Astrocyte (in vitro differentiated cells and primary cell): ENCODE results near the gene KCNA2. TPM values are rescaled to one million over a fixed set of nuclear protein-coding genes. Genes with fewer than 3 reads are reported as not detected.

Experiments used
- DNase-seq: peaks from one replicate; pipeline ENCODE4 v3.0.0-alpha.2; 2010; ENCODE audit warnings: low read depth
- FAIRE-seq: peaks from 2 replicates; lab custom pipeline; 2011; peaks lifted over from hg19 to GRCh38; lab: Jason Lieb, UNC
- H2AFZ ChIP-seq: 2 replicates; pipeline ENCODE4 v1.6.0; 2012; ENCODE audit warnings: low read depth, low read length, inconsistent platforms
- H3K27ac ChIP-seq: 2 replicates; pipeline ENCODE4 v1.5.1; 2011; ENCODE audit warnings: low read depth, low read length, inconsistent platforms
- H3K27me3 ChIP-seq: 2 replicates; pipeline ENCODE4 v1.6.0; 2011; ENCODE audit warnings: low read length, inconsistent platforms; ENCODE audit not compliant: insufficient read depth
- H3K36me3 ChIP-seq: 2 replicates; pipeline ENCODE4 v1.5.1; 2011; ENCODE audit warnings: low read length, inconsistent platforms; ENCODE audit not compliant: insufficient read depth
- H3K4me1 ChIP-seq: 2 replicates; pipeline ENCODE4 v1.5.1; 2011; ENCODE audit warnings: low read length, inconsistent platforms; ENCODE audit not compliant: insufficient read depth
- H3K4me2 ChIP-seq: 2 replicates; pipeline ENCODE4 v1.6.0; 2012; ENCODE audit warnings: low read length, inconsistent platforms
- H3K4me3 ChIP-seq: 2 replicates; pipeline ENCODE4 v1.5.1; 2011; ENCODE audit warnings: low read depth, mild to moderate bottlenecking, low read length, inconsistent platforms; ENCODE audit not compliant: insufficient read depth
- H3K79me2 ChIP-seq: 2 replicates; pipeline ENCODE4 v1.6.0; 2012; ENCODE audit warnings: mild to moderate bottlenecking, low read length, inconsistent platforms; ENCODE audit not compliant: insufficient read depth
- H3K9ac ChIP-seq: 2 replicates; pipeline ENCODE4 v1.6.0; 2012; ENCODE audit warnings: mild to moderate bottlenecking, low read length, inconsistent platforms
- H3K9me3 ChIP-seq: 2 replicates; pipeline ENCODE4 v1.5.1; 2012; ENCODE audit warnings: low read depth, mild to moderate bottlenecking, low read length, inconsistent platforms; ENCODE audit not compliant: insufficient read depth
- H4K20me1 ChIP-seq: 2 replicates; pipeline ENCODE4 v1.6.0; 2012; ENCODE audit warnings: low read length, inconsistent platforms; ENCODE audit not compliant: insufficient read depth
- H3K27ac Mint-ChIP-seq: one replicate; pipeline ENCODE4 v1.8.0; 2021; ENCODE audit warnings: mild to moderate bottlenecking, mixed read lengths; ENCODE audit not compliant: unreplicated experiment
- H3K27me3 Mint-ChIP-seq: one replicate; pipeline ENCODE4 v1.8.0; 2021; ENCODE audit warnings: low read depth, mixed read lengths; ENCODE audit not compliant: unreplicated experiment
- H3K36me3 Mint-ChIP-seq: one replicate; pipeline ENCODE4 v1.8.0; 2021; ENCODE audit warnings: low read depth, mixed read lengths; ENCODE audit not compliant: unreplicated experiment
- H3K4me1 Mint-ChIP-seq: one replicate; pipeline ENCODE4 v1.8.0; 2021; ENCODE audit warnings: low read depth, mixed read lengths; ENCODE audit not compliant: unreplicated experiment
- H3K4me3 Mint-ChIP-seq: one replicate; pipeline ENCODE4 v1.8.0; 2021; ENCODE audit warnings: mild to moderate bottlenecking, moderate library complexity, mixed read lengths; ENCODE audit not compliant: unreplicated experiment
- H3K9me3 Mint-ChIP-seq: one replicate; pipeline ENCODE4 v1.8.0; 2021; ENCODE audit warnings: mild to moderate bottlenecking, mixed read lengths; ENCODE audit not compliant: unreplicated experiment
- CTCF ChIP-seq: IDR thresholded peaks from 2 replicates; pipeline ENCODE4 v1.5.1; 2011; ENCODE audit warnings: low read depth, mild to moderate bottlenecking, inconsistent platforms, low read length, moderate library complexity; ENCODE audit not compliant: insufficient read depth
- EZH2 ChIP-seq: IDR thresholded peaks from 2 replicates; pipeline ENCODE4 v1.6.1; 2012; ENCODE audit warnings: mild to moderate bottlenecking, low read length, inconsistent platforms; ENCODE audit not compliant: insufficient read depth
- total RNA-seq: library from RNA; stranded (reverse); gene quantifications from 2 replicates; pipeline ENCODE4 v1.2.1, GENCODE V29; 2021

KCNA2 gene
- total RNA-seq, 1 donor from 2014 or later, result 0.57 TPM

GRCh38 chr1:110647254-110647891 is 41.2 kb upstream of the KCNA2 start:
- DNase-seq (peak; percentile 30), FAIRE-seq (peak; percentile 17)

GRCh38 chr1:110645821-110646735 is 39.9 kb upstream of the KCNA2 start:
- TF ChIP-seq EZH2 (no peak), CTCF (no peak)
- no peaks in the 10 kb centered on the region for H4K20me1 ChIP-seq
- no peaks in the 10 kb centered on the region for H3K36me3 ChIP-seq
- FAIRE-seq (no peak), DNase-seq (peak; percentile 3)
- H3K27me3 Mint-ChIP-seq, result no peaks in the 10 kb centered on the region
- no peak overlapping the region for H2AFZ ChIP-seq
- no peak overlapping the region for H3K27ac ChIP-seq
- no peak overlapping the region for H3K27ac Mint-ChIP-seq
- no peak overlapping the region for H3K4me3 Mint-ChIP-seq
- no peaks in the 10 kb centered on the region for H3K27me3 ChIP-seq
- H3K4me1 Mint-ChIP-seq, result peaks cover 13% of the 10 kb centered on the region
- H3K4me1 ChIP-seq, result peaks cover 3% of the 10 kb centered on the region
- no peaks in the 10 kb centered on the region for H3K9me3 Mint-ChIP-seq
- no peaks in the 10 kb centered on the region for H3K36me3 Mint-ChIP-seq
- no peaks in the 10 kb centered on the region for H3K79me2 ChIP-seq
- no peaks in the 10 kb centered on the region for H3K9me3 ChIP-seq
- H3K9ac ChIP-seq, result no peak overlapping the region
- no peak overlapping the region for H3K4me3 ChIP-seq
- no peak overlapping the region for H3K4me2 ChIP-seq

More at GRCh38 chr1:110647254-110647891, 41.2 kb upstream of the KCNA2 start:
- no peaks in the 10 kb centered on the region for H3K27me3 ChIP-seq
- Mint-ChIP-seq H3K27me3 (no peaks in the 10 kb centered on the region), H3K27ac (no peak overlapping the region), H3K36me3 (no peaks in the 10 kb centered on the region), H3K9me3 (no peaks in the 10 kb centered on the region), H3K4me3 (no peak overlapping the region), H3K4me1 (peaks cover 13% of the 10 kb centered on the region)
- peaks cover 3% of the 10 kb centered on the region for H3K4me1 ChIP-seq
- no peak overlapping the region for H3K27ac ChIP-seq
- H3K36me3 ChIP-seq, result no peaks in the 10 kb centered on the region
- no peaks in the 10 kb centered on the region for H3K79me2 ChIP-seq
- TF ChIP-seq CTCF (no peak), EZH2 (no peak)
- no peak overlapping the region for H3K4me3 ChIP-seq
- H3K4me2 ChIP-seq, result no peak overlapping the region
- no peak overlapping the region for H2AFZ ChIP-seq
- no peaks in the 10 kb centered on the region for H3K9me3 ChIP-seq
- no peak overlapping the region for H3K9ac ChIP-seq
- no peaks in the 10 kb centered on the region for H4K20me1 ChIP-seq
